GM12878 (cell line): ENCODE data around the gene MID1. TPM values are rescaled to one million over a fixed set of nuclear protein-coding genes. Genes with fewer than 3 reads are reported as not detected.

Source experiments
- ATAC-seq: fragments of 200-7000 bp; cut with Tn5 transposase; 3 replicates; pipeline ENCODE4 v1.9.1; 2020; ENCODE audit warnings: mild to moderate bottlenecking, moderate library complexity
- BruUV-seq: library from RNA; stranded (reverse); fragments of 400-500 nt; replicated peaks from 2 replicates; lab custom pipeline; 2021; lab: Mats Ljungman, UMichigan
- CTCF ChIA-PET: fragments of 300-600 bp; sonication (Branson Sonifier 250); formaldehyde crosslinking; extraction: SDS; loops from one replicate; lab custom pipeline; 2021; ENCODE audit warnings: inconsistent platforms; lab: Yijun Ruan, JAX
- POLR2A ChIA-PET: fragments of 350-600 bp; formaldehyde crosslinking; extraction: SDS; loops from one replicate; lab custom pipeline; 2021; ENCODE audit warnings: inconsistent platforms; lab: Charles Lee
- RAD21 ChIA-PET: fragments of 300-600 bp; sonication (Branson Sonifier 250); formaldehyde crosslinking; loops from one replicate; lab custom pipeline; 2023; ENCODE audit warnings: antibody characterized with exemption; ENCODE audit not compliant: unreplicated experiment; lab: Charles Lee
- SMC1A ChIA-PET: fragments of 300-600 bp; sonication (Branson Sonifier 250); formaldehyde crosslinking; loops from one replicate; lab custom pipeline; 2023; ENCODE audit not compliant: unreplicated experiment, uncharacterized antibody; lab: Charles Lee
- DNase-seq: peaks from one replicate; pipeline ENCODE4 v3.0.0-alpha.2; 2011; ENCODE audit warnings: low read depth, low spot score
- FAIRE-seq: peaks from 3 replicates; lab custom pipeline; 2011; peaks lifted over from hg19 to GRCh38; lab: Jason Lieb, UNC
- H2AFZ ChIP-seq: 2 replicates; pipeline ENCODE4 v1.6.0; 2011; ENCODE audit warnings: low read depth, low read length, control low read depth; ENCODE audit not compliant: control insufficient read depth
- H3K27ac ChIP-seq: 2 replicates; pipeline ENCODE4 v1.5.1; 2011; ENCODE audit warnings: control low read depth; ENCODE audit not compliant: control insufficient read depth, insufficient read depth
- H3K27me3 ChIP-seq, 2 experiments: replicated peaks in 1 of 2; 2 replicates each; pipeline versions ENCODE4 v1.6.0 to v1.6.1; 2011; ENCODE audit warnings: low read length in 1 of 2; ENCODE audit not compliant: control insufficient read depth in 2 of 2, insufficient read depth in 2 of 2
- H3K36me3 ChIP-seq, 2 experiments: 2 replicates each; pipeline ENCODE4 v1.5.1; 2011; ENCODE audit warnings: low read length in 1 of 2; ENCODE audit not compliant: control insufficient read depth in 2 of 2, insufficient read depth in 2 of 2
- H3K4me1 ChIP-seq: 2 replicates; pipeline ENCODE4 v1.6.1; 2011; ENCODE audit warnings: mild to moderate bottlenecking, low read length, moderate library complexity, mixed read lengths; ENCODE audit not compliant: control insufficient read depth, insufficient read depth
- H3K4me2 ChIP-seq: 2 replicates; pipeline ENCODE4 v1.6.0; 2011; ENCODE audit warnings: control low read depth; ENCODE audit not compliant: control insufficient read depth, insufficient read depth
- H3K4me3 ChIP-seq: fragments of 200-600 bp; sonication (generic); 2 replicates; pipeline ENCODE4 v1.5.1; 2016
- H3K79me2 ChIP-seq: 2 replicates; pipeline ENCODE4 v1.6.0; 2011; ENCODE audit warnings: low read length; ENCODE audit not compliant: control insufficient read depth, insufficient read depth
- H3K9ac ChIP-seq: 2 replicates; pipeline ENCODE4 v1.8.0; 2011; ENCODE audit warnings: low read length, control low read depth, mixed read lengths; ENCODE audit not compliant: control insufficient read depth, insufficient read depth
- H3K9me3 ChIP-seq: replicated peaks from 3 replicates; pipeline ENCODE4 v1.5.1; 2011; ENCODE audit warnings: mild to moderate bottlenecking, low read length; ENCODE audit not compliant: control insufficient read depth, insufficient read depth
- H4K20me1 ChIP-seq: 2 replicates; pipeline ENCODE4 v1.6.0; 2011; ENCODE audit not compliant: control insufficient read depth, insufficient read depth
- BHLHE40 ChIP-seq, 2 experiments: fragments of 450-650 bp in 1 of 2; IDR thresholded peaks; 2 replicates each; pipeline ENCODE4 v1.6.1; 2011 to 2017; ENCODE audit warnings: low read depth in 2 of 2, borderline replicate concordance in 1 of 2, improper control_type of control experiment in 1 of 2, low read length in 1 of 2, mild to moderate bottlenecking in 1 of 2
- BMI1 ChIP-seq: fragments of 450-650 bp; IDR thresholded peaks from 2 replicates; pipeline ENCODE4 v1.6.1; 2016; ENCODE audit warnings: mild to moderate bottlenecking, moderate library complexity, borderline replicate concordance
- CREM ChIP-seq: IDR thresholded peaks from 2 replicates; pipeline ENCODE4 v1.6.1; 2014; ENCODE audit warnings: antibody characterized with exemption, low read depth
- FOS ChIP-seq: IDR thresholded peaks from 3 replicates; pipeline ENCODE4 v1.6.1; 2011; ENCODE audit warnings: borderline replicate concordance; ENCODE audit not compliant: insufficient read length; ENCODE audit errors: extremely low read depth
- HDAC2 ChIP-seq: fragments of 200-600 bp; sonication (generic); IDR thresholded peaks from 2 replicates; pipeline ENCODE4 v1.6.1; 2017
- IRF4 ChIP-seq: IDR thresholded peaks from 2 replicates; pipeline ENCODE4 v1.6.1; 2011; ENCODE audit warnings: low read depth, low read length
- MYB ChIP-seq: fragments of 150-350 bp; IDR thresholded peaks from 2 replicates; pipeline ENCODE4 v1.6.1; 2014; ENCODE audit warnings: mild to moderate bottlenecking, low read depth, low read length, borderline replicate concordance
- NR2C1 ChIP-seq: fragments of 450-650 bp; IDR thresholded peaks from 2 replicates; pipeline ENCODE4 v1.6.1; 2017; ENCODE audit warnings: antibody characterized with exemption, mild to moderate bottlenecking, moderate library complexity
- NR2C2 ChIP-seq: IDR thresholded peaks from 2 replicates; pipeline ENCODE4 v1.6.1; 2011; ENCODE audit warnings: borderline replicate concordance, low read depth; ENCODE audit not compliant: control insufficient read depth, insufficient read length
- NRF1 ChIP-seq: conservative IDR thresholded peaks from 2 replicates; pipeline ENCODE4 v1.6.1; 2011; ENCODE audit warnings: mild to moderate bottlenecking, low read depth, low read length, improper control_type of control experiment
- PML ChIP-seq: IDR thresholded peaks from 2 replicates; pipeline ENCODE4 v1.6.1; 2012; ENCODE audit warnings: low read length, inconsistent platforms
- PRDM15 ChIP-seq: fragments of 450-650 bp; formaldehyde crosslinking; IDR thresholded peaks from 2 replicates; pipeline ENCODE4 v1.4.0; 2020; ENCODE audit warnings: mild to moderate bottlenecking, moderate library complexity
- RAD51 ChIP-seq: fragments of 450-650 bp; IDR thresholded peaks from 2 replicates; pipeline ENCODE4 v1.6.1; 2016; ENCODE audit warnings: moderate library complexity, mild to moderate bottlenecking, inconsistent platforms
- ZSCAN29 ChIP-seq: fragments of 450-650 bp; IDR thresholded peaks from 2 replicates; pipeline ENCODE4 v1.6.1; 2017; ENCODE audit warnings: mild to moderate bottlenecking, moderate library complexity
- ZZZ3 ChIP-seq: IDR thresholded peaks from 2 replicates; pipeline ENCODE4 v1.6.1; 2011; ENCODE audit warnings: low read depth; ENCODE audit not compliant: control insufficient read depth, insufficient read length
- WGBS: methylation state at CpG from one replicate; pipeline ENCODE4 v1.1.6; 2016; ENCODE audit warnings: low lambda C conversion rate; ENCODE audit not compliant: insufficient replicate concordance, insufficient coverage; ENCODE audit errors: missing lambda C conversion rate; 5-methylcytosine and 5-hydroxymethylcytosine counted together
- in situ Hi-C: fragments of 300-500 bp; cut with MboI; formaldehyde crosslinking; loops from 9 replicates; pipeline ENCODE4 v1.14.3; 2018; ENCODE audit warnings: mixed read lengths
- intact Hi-C: fragments of 100-400 bp; cut with micrococcal nuclease; formaldehyde crosslinking; loops from one replicate; pipeline ENCODE4 v1.14.2; 2022; ENCODE audit not compliant: unreplicated experiment
- polyA plus RNA-seq, 11 experiments: library from polyadenylated mRNA; depleted of rRNA in 4 of 11; unstranded in 6 of 11; stranded (reverse) in 5 of 11; fragments of >200 nt; fragmentation: Nextera tagmentation in 4 of 11; fragmentation: Illumina TruSeq in 1 of 11; extraction: Ambion mirVana in 4 of 11; extraction: Trizol in 1 of 11; gene quantifications; 1 replicate in 1 of 11; 2 replicates in 10 of 11; pipeline versions ENCODE4 v1.2.1 to v1.2.3, GENCODE V29; 2011 to 2016; ENCODE audit warnings: inconsistent platforms in 2 of 11, missing spikeins in 2 of 11, low read depth in 1 of 11
- total RNA-seq, 4 experiments: library from RNA; depleted of rRNA in 3 of 4; stranded (reverse); fragments of >200 nt in 3 of 4; fragmentation: Illumina TruSeq in 1 of 4; extraction: Trizol in 1 of 4; gene quantifications; 2 replicates each; pipeline versions ENCODE4 v1.2.1 to v1.2.3, GENCODE V29; 2013 to 2021
- TF ChIP-seq, protein P1 (sequence below): fragments of 450-650 bp; IDR thresholded peaks from 2 replicates; pipeline ENCODE4 v1.6.1; 2017; ENCODE audit warnings: low read depth, mild to moderate bottlenecking, moderate library complexity

The MID1 gene
- total and polyA plus RNA-seq, 10 of the 15 experiments (the other 5 are each of a cell fraction or from before 2014, with no cell fraction given), result 0.04 to 0.51 (median 0.14) TPM; not detected in 1

DNA sequence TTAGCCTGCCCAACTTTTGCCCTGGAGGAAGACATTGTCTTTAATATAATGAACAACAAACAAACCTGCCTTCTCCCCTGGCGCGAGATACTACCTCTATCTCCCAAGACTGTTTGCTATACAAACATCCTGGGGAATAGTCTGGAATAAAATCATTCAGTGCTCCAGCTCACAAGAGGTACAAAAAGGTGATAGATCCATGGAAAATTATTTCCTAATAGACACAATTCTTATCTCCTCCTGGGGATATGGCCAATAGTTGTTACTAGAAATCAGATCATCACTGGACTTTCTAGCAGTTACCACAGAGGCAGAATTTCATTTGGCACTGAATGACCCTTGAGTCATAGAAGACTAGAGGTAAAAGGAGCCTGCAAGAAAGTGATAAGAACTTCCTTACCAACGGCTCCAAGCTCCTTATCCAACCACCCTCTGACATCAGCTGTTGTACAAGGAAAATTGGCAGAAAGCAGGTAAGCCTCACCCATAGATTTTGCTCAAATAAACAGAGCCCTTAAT lies 38.1 kb downstream of the MID1 start (continued):
- TF ChIP-seq BMI1, result no peak
- TF ChIP-seq, all 136 proteins: peak for 0

DNA sequence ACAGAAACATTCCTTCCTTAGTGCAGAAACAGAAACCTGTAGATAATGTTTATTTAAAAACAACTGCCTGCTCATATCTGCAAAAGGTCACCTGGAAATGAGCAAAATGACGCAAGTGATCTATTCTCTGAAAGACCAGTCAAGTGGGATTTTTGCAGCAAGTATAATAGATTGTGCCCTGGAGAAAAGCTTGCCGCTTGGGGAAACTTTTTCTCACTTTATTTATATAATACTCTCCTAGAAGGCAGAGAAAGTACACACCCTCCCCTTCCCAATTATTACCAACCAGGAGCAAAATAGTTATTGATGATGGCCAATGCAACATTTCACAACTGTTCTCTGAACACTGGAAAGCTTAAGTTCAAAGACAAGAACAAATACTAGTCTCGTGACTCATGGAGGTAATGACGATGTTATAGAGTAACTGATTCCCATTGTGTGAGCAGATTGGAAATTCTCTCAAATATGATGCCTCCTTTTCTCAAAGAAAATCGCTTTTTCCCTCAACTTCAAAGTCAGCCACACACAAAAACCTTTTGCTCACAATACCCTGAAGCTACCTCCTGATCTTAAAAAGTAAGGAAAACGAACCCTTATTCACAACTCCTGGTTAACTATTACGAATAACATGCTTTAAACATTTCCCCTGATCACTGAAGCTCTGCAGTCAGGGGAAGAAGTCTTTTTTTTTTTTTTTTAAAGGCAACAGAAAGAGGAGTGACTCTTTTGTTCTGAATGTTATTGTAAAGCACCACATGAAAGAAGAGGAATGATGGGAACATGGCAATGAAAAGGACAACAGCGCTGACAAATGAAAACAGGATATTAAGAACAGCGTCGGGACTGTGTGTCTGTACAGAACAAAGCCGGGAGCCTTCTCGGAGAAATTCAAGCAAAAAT lies 41.0 kb downstream of the MID1 start:
- Histone ChIP-seq H3K4me2 (no peak overlapping the region), H3K36me3 (no peaks in the 10 kb centered on the region), H3K4me1 (no peaks in the 10 kb centered on the region), H2AFZ (no peak overlapping the region), H3K27ac (no peak overlapping the region), H3K9ac (no peak overlapping the region), H3K79me2 (no peaks in the 10 kb centered on the region), H3K4me3 (no peak overlapping the region), H4K20me1 (no peaks in the 10 kb centered on the region), H3K9me3 (no peaks in the 10 kb centered on the region), H3K27me3 (no peaks in the 10 kb centered on the region)
- 31% methylated on average over 12 of the region's 12 CpGs for WGBS
- in situ Hi-C loops (no loop called here), intact Hi-C loops (no loop called here)
- RAD21 ChIA-PET, result no interaction called here
- TF ChIP-seq BHLHE40 (IDR thresholded peaks at IDR 0.05; ENCODE audit: borderline replicate concordance in 1 of 2, low read depth in 2 of 2, low read length in 1 of 2) (no peak), IRF4 (no peak), HDAC2 (no peak), RAD51 (no peak), CREM (no peak), NRF1 (no peak), ZSCAN29 (no peak), FOS (no peak), NR2C1 (no peak), PRDM15 (CRISPR knock-in tag) (no peak), ZZZ3 (no peak), PML (no peak), NR2C2 (no peak), MYB (no peak)
- TF ChIP-seq, protein P1, sequence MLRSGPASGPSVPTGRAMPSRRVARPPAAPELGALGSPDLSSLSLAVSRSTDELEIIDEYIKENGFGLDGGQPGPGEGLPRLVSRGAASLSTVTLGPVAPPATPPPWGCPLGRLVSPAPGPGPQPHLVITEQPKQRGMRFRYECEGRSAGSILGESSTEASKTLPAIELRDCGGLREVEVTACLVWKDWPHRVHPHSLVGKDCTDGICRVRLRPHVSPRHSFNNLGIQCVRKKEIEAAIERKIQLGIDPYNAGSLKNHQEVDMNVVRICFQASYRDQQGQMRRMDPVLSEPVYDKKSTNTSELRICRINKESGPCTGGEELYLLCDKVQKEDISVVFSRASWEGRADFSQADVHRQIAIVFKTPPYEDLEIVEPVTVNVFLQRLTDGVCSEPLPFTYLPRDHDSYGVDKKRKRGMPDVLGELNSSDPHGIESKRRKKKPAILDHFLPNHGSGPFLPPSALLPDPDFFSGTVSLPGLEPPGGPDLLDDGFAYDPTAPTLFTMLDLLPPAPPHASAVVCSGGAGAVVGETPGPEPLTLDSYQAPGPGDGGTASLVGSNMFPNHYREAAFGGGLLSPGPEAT, result no peak
- ATAC-seq (no peak), DNase-seq (no peak), FAIRE-seq (no peak)
- POLR2A ChIA-PET, result interaction anchor here (0.7 kb wide), 1 partner anchor 386 kb away, joined by 6 read pairs; no protein-coding TSS in a partner anchor
- SMC1A ChIA-PET, result no interaction called here
- CTCF ChIA-PET, result interaction anchor here (1.0 kb wide), 1 partner anchor 19 kb away, joined by 3 read pairs; no protein-coding TSS in a partner anchor
- no TSS peak for BruUV-seq
